VCaP (cell line): ENCODE measurements around the gene IP6K3.
A peak's percentile ranks its signal among the peaks of the same experiment; 100 is the strongest.

Experiments used
- H3K27ac ChIP-seq: fragments of 450-650 bp; 2 replicates; pipeline ENCODE4 v1.5.1; 2017
- TF ChIP-seq, protein P1 (sequence below): fragments of 450-650 bp; conservative IDR thresholded peaks from 2 replicates; pipeline ENCODE4 v1.5.1; 2017; ENCODE audit warnings: mild to moderate bottlenecking, moderate library complexity

Gene IP6K3

DNA sequence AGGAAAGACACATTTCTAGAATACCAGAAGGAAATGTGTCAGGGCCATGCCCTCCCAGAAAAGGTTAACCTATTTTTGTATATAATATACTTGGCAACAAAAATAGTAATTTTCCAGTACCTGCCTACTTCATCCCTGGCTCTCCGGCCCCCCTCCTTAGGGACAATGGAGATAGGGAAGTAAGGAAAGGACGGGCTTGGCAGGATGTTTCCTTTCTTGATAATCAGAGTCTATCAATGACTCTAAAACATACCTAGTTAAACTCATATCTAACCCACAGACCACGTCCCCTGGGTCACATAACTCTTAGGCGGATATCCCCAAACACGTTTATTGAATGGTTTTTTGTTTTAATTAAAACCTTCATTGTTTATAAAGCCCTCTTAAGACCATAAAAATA lies 47.0 kb downstream of the IP6K3 start:
- TF ChIP-seq, protein P1, sequence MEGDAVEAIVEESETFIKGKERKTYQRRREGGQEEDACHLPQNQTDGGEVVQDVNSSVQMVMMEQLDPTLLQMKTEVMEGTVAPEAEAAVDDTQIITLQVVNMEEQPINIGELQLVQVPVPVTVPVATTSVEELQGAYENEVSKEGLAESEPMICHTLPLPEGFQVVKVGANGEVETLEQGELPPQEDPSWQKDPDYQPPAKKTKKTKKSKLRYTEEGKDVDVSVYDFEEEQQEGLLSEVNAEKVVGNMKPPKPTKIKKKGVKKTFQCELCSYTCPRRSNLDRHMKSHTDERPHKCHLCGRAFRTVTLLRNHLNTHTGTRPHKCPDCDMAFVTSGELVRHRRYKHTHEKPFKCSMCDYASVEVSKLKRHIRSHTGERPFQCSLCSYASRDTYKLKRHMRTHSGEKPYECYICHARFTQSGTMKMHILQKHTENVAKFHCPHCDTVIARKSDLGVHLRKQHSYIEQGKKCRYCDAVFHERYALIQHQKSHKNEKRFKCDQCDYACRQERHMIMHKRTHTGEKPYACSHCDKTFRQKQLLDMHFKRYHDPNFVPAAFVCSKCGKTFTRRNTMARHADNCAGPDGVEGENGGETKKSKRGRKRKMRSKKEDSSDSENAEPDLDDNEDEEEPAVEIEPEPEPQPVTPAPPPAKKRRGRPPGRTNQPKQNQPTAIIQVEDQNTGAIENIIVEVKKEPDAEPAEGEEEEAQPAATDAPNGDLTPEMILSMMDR, result no peak
- peak overlapping the region; percentile 86 for H3K27ac ChIP-seq

DNA sequence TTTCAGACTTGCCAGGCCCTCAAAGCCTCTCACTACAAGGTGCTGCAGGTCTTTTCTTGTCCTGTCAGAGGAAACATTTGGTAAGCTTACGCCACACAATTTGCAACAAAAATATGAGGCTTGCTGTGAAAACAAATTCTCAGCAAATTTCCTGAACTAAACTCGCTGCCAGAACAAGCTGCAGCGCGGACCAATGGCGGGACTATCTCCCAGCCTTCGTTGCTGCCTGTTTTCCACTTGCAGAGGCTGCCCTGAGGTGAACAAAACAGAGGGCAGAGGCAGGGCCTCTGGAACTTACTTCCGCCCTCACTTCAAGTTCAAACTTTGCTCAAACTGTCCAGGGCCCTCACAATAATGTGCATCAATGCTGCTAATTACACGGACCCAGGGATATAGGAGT lies 47.6 kb downstream of the IP6K3 start:
- TF ChIP-seq, protein P1, result no peak
- peak overlapping the region; percentile 86 for H3K27ac ChIP-seq

DNA sequence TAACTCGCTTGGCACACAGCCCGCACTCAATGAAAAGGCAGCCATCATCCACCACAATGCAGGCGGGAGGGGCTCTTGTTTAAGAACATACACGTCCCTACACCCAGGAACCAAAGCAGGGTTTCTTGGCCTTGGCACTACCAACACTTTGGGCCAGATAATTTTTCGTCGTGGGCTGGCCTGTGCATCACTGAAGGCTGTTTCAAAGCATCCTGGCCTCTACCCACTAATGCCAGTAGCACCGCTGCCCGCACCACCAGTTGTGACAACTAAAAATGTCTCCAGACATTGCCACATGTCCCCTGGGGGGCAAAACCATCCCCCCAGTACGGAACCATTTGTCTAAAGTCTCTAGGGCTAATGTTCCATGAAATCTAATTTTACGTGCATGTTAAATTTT lies 48.2 kb downstream of the IP6K3 start:
- peak overlapping the region; percentile 86 for H3K27ac ChIP-seq
- TF ChIP-seq, protein P1, result no peak

DNA sequence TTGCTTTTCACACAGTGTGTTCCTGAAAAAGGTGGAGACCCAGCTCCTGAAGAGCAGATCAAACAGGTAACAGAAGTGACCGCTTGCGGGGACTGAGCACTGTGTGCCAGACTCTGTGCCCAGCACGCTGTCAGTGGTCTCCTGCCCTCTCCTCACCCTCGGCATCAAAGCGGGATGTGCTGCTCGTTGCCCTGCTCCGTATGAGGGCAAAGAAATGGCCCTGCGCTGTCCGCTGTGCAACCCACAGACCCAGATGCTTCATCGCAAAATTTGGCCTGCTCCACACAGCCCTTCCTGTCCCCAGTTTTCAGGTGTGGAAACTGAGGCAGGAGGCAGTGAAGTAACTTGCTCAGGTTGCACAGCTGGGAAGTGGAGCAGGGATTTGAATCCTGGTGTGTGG lies 48.9 kb downstream of the IP6K3 start:
- TF ChIP-seq, protein P1, result no peak
- H3K27ac ChIP-seq, result peak overlapping the region; percentile 86

DNA sequence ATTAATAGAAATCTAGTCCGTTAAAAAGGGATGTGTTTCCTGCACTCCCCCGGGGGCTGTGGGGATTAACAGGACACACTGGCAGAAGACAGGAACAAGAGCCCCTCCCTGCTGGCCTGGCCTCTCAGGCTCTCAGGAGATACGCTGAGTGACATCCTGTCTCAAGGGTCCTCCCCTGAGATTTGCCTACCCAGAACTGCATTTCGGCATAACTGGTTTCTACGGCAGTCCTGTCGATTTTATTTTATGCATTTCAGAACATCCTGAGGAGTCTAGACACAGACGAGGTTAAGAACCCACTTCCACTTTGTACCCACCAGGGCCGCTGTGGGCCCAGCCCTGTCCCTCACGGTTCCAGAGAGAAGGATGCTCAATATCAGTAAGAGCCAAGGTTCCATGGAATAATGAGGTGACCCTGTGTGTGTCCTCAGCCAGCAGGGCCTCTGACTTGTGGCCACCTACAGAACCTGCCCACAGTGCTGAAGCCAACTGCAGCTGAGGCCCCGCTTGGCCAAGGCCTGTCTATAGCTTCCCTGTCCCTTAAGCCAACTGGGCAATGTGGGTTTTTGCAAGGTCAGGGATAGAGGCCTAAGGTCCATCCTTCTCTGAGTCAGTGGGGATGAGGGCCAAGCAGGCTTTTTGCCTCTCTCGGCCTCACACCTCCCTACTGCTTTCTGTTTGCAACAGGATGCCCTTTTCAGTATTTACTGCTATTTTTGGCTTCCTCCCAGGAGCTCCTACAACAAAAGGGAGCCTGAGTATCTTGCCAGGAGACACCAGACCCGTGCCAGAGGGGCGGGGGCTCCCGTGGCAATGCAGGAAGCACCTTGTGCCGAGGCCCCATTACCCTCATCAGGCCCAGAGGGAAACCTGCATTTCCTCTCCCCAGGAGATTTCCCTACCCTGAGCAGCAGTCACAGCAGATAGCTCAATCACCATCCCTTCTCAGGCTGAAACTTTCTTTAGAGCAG lies 49.9 kb downstream of the IP6K3 start:
- peak overlapping the region; percentile 86 for H3K27ac ChIP-seq
- TF ChIP-seq, protein P1, result no peak

DNA sequence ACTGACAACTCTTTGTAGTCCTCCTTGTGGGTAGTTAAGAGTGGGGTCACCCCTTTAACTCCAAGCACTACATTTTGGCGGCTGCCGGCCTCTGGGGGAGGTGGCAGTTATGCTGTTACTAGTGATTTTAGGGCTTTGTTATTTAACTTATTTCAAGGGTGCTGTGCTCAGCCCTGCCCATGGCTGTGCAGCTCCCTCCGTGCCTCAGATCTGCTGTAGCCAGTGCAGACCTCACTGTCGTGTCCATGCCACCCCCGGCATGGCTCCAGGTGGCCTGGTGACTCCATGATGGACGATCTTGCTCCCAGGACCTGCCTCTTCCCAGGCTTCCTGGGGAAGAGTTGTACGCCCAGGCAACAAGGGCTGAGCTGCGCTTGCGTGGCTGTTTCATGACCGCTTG lies 50.6 kb downstream of the IP6K3 start:
- TF ChIP-seq, protein P1, result no peak
- H3K27ac ChIP-seq, result peak overlapping the region; percentile 86

DNA sequence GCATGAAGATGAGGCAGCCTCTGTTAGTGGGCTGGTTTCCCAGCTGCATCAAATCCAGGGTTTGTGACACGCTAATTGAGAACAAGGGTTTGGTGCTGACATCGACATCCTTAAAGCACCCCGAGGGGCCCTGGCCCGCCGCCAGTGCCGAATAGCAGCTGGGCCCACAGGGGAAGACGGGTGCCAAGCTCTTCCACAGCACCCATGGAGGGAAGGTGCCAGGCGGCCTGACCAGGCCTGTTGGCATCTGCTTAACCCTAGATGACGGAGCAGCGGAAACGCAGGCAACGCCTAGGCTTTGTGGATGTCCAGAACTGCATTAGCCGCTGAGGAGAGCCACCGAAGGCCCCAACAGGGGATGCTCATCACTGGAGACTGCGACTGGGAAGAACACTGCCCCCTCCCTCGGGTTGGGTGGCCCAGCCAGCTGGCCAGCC lies 51.2 kb downstream of the IP6K3 start:
- H3K27ac ChIP-seq, result peak overlapping the region; percentile 86
- TF ChIP-seq, protein P1, result no peak
